Cardiac muscle cell (in vitro differentiated cells and primary cell): Measurements from ENCODE around the gene GOLGA5. TPM values are rescaled to one million over a fixed set of nuclear protein-coding genes. Genes with fewer than 3 reads are reported as not detected.

Experiments used
- DNase-seq, 2 donors: peaks; one replicate each; pipeline versions ENCODE4 v3.0.0 to v3.0.0-alpha.2; 2010 to 2017; ENCODE audit warnings: low read depth in 1 of 2, low spot score in 1 of 2
- H3K27ac ChIP-seq: fragments of 200-600 bp; sonication (generic); 2 replicates; pipeline ENCODE4 v1.5.1; 2016
- H3K27me3 ChIP-seq: fragments of 200-600 bp; sonication (generic); 2 replicates; pipeline ENCODE4 v1.6.0; 2016; ENCODE audit warnings: control low read depth
- H3K36me3 ChIP-seq: fragments of 200-600 bp; sonication (generic); 2 replicates; pipeline ENCODE4 v1.5.1; 2016; ENCODE audit warnings: control low read depth
- H3K4me1 ChIP-seq: fragments of 200-600 bp; sonication (generic); 2 replicates; pipeline ENCODE4 v1.8.1; 2017; ENCODE audit warnings: low read depth, mild to moderate bottlenecking, mixed run types
- H3K4me3 ChIP-seq: fragments of 200-600 bp; sonication (generic); 2 replicates; pipeline ENCODE4 v1.5.1; 2016; ENCODE audit warnings: mild to moderate bottlenecking
- H3K9me3 ChIP-seq: fragments of 200-600 bp; sonication (generic); 2 replicates; pipeline ENCODE4 v1.5.1; 2017; ENCODE audit warnings: low read depth, mild to moderate bottlenecking, control low read depth
- polyA plus RNA-seq: library from polyadenylated mRNA; unstranded; fragments of >200 nt; fragmentation: Nextera tagmentation; extraction: Ambion mirVana; gene quantifications from 2 replicates; pipeline ENCODE4 v1.2.1, GENCODE V29; 2016
- total RNA-seq: library from RNA; depleted of rRNA; stranded (reverse); fragments of >200 nt; gene quantifications from 2 replicates; pipeline ENCODE4 v1.2.3, GENCODE V29; 2016
- TF ChIP-seq, protein P1 (sequence below): IDR thresholded peaks from 2 replicates; pipeline ENCODE4 v1.5.1; 2012; ENCODE audit warnings: low read depth, mild to moderate bottlenecking, low read length

GOLGA5 gene
- total and polyA plus RNA-seq, 2 experiments from 2014 or later: 21.8 to 32.5 TPM

- Histone ChIP-seq H3K9me3 (no peaks in the 10 kb centered on the region), H3K36me3 (no peaks in the 10 kb centered on the region), H3K27me3 (no peaks in the 10 kb centered on the region), H3K4me3 (no peak overlapping the region), H3K27ac (no peak overlapping the region), H3K4me1 (no peaks in the 10 kb centered on the region)
- no peak for DNase-seq
- TF ChIP-seq, protein P1, sequence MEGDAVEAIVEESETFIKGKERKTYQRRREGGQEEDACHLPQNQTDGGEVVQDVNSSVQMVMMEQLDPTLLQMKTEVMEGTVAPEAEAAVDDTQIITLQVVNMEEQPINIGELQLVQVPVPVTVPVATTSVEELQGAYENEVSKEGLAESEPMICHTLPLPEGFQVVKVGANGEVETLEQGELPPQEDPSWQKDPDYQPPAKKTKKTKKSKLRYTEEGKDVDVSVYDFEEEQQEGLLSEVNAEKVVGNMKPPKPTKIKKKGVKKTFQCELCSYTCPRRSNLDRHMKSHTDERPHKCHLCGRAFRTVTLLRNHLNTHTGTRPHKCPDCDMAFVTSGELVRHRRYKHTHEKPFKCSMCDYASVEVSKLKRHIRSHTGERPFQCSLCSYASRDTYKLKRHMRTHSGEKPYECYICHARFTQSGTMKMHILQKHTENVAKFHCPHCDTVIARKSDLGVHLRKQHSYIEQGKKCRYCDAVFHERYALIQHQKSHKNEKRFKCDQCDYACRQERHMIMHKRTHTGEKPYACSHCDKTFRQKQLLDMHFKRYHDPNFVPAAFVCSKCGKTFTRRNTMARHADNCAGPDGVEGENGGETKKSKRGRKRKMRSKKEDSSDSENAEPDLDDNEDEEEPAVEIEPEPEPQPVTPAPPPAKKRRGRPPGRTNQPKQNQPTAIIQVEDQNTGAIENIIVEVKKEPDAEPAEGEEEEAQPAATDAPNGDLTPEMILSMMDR: no peak
These were observed 68.0 kb downstream of the GOLGA5 start for GRCh38 chr14:92861856-92862745.

GRCh38 chr14:92863286-92864080, 69.4 kb downstream of the GOLGA5 start:
- Histone ChIP-seq H3K36me3 (no peaks in the 10 kb centered on the region), H3K4me3 (no peak overlapping the region), H3K9me3 (no peaks in the 10 kb centered on the region), H3K27me3 (no peaks in the 10 kb centered on the region), H3K4me1 (no peaks in the 10 kb centered on the region), H3K27ac (no peak overlapping the region)
- DNase-seq: no peak
- TF ChIP-seq, protein P1: no peak

DNA sequence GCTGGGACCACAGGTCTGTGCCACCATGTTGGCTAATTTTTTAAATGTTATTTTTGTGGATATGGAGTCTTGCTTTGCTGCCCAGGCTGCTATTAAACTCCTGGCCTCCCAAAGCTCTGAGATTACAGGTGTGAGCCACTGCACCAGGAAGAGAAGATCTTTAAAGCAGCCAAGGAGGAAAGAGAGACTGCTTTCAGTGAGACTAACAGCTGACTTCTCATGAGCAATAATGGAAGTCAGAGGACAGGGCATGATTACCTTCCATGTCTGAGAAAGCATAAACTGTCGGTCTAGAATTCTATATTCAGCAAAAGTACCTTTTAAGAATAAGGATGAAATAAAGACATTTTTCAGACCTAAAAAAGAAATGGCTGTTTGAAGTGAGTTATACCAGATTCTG, 71.6 kb downstream of the GOLGA5 start:
- no peaks in the 10 kb centered on the region for H3K4me1 ChIP-seq
- TF ChIP-seq, protein P1: no peak
- no peaks in the 10 kb centered on the region for H3K36me3 ChIP-seq
- no peaks in the 10 kb centered on the region for H3K27me3 ChIP-seq
- H3K4me3 ChIP-seq: no peak overlapping the region
- no peak for DNase-seq
- H3K9me3 ChIP-seq: no peaks in the 10 kb centered on the region
- H3K27ac ChIP-seq: no peak overlapping the region

GRCh38 chr14:92866181-92866752, 72.2 kb downstream of the GOLGA5 start:
- no peak overlapping the region for H3K4me3 ChIP-seq
- TF ChIP-seq, protein P1: no peak
- no peak for DNase-seq
- no peak overlapping the region for H3K27ac ChIP-seq
- no peaks in the 10 kb centered on the region for H3K36me3 ChIP-seq
- no peaks in the 10 kb centered on the region for H3K4me1 ChIP-seq
- no peaks in the 10 kb centered on the region for H3K27me3 ChIP-seq
- no peaks in the 10 kb centered on the region for H3K9me3 ChIP-seq
